Chondrocyte (in vitro differentiated cells): ENCODE measurements around the gene KDM1B. TPM values are rescaled to one million over a fixed set of nuclear protein-coding genes. Genes with fewer than 3 reads are reported as not detected.
"Not testable (repeated sequence)": the region's sequence is repeated elsewhere in the genome, so short reads cannot be mapped to it uniquely, and the experiment has no call there.

Source experiments
- DNase-seq: peaks from one replicate; pipeline ENCODE4 v3.0.0; 2021; ENCODE audit warnings: mixed read lengths, low spot score
- H3K27ac Mint-ChIP-seq: one replicate; pipeline ENCODE4 v1.8.0; 2021; ENCODE audit warnings: mild to moderate bottlenecking, moderate library complexity, mixed read lengths; ENCODE audit not compliant: unreplicated experiment
- H3K27me3 Mint-ChIP-seq: 2 replicates; pipeline ENCODE4 v1.8.0; 2021; ENCODE audit warnings: low read depth, mixed read lengths
- H3K36me3 Mint-ChIP-seq: 2 replicates; pipeline ENCODE4 v1.8.0; 2021; ENCODE audit warnings: low read depth, mixed read lengths
- H3K4me1 Mint-ChIP-seq: 2 replicates; pipeline ENCODE4 v1.8.0; 2021; ENCODE audit warnings: low read depth, mild to moderate bottlenecking, mixed read lengths
- H3K4me3 Mint-ChIP-seq: one replicate; pipeline ENCODE4 v1.8.0; 2021; ENCODE audit warnings: mild to moderate bottlenecking, moderate library complexity, mixed read lengths; ENCODE audit not compliant: unreplicated experiment
- H3K9me3 Mint-ChIP-seq: 2 replicates; pipeline ENCODE4 v1.8.0; 2021; ENCODE audit warnings: low read depth, mixed read lengths
- total RNA-seq: library from RNA; stranded (reverse); gene quantifications from 3 replicates; pipeline ENCODE4 v1.2.1, GENCODE V29; 2021
- TF ChIP-seq, protein P1 (sequence below): fragments of 200-600 bp; sonication (generic); IDR thresholded peaks from 2 replicates; pipeline ENCODE4 v1.5.0; 2021; ENCODE audit warnings: antibody characterized with exemption, mild to moderate bottlenecking, moderate library complexity

KDM1B gene
- total RNA-seq, 1 donor from 2014 or later: 12.7 TPM

DNA sequence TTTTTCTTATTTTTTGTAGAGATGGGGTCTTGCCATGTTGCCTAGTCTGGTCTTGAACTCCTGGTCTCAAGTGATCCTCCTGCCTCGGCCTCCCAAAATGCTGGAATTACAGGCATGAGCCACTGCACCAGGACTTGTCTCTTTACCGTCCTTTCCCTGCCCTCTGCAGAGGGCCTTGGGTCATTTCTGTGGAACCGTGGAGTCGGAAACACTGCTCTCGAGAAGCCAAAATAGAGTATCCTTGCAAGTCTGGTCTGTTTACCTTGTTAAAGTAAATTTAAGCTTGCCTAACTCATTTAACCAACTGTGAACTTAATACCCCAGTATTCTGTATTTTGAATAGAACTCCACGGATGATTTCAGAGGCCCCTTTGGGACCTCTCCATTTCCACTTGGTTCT lies 51.4 kb downstream of the KDM1B start:
- peaks cover 2% of the 10 kb centered on the region for H3K36me3 Mint-ChIP-seq

DNA sequence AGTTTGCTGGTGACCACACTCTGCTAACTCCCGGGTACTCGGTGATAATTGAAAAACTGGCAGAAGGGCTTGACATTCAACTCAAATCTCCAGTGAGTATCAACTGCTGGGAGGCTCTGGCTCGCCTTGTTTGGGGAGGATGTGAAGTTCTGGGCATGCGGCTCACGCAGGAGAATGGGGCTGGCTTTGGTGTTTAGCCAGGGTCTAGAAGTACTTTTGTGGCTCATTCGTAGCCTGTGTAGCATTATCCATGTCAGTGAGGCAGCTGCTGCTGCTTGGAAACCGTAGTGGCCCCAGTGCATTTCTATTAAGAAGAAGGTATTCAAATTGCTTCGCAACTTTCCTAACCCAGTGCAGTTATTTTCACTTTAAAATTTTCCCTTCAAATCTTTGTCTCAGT lies 52.2 kb downstream of the KDM1B start:
- TF ChIP-seq, protein P1, sequence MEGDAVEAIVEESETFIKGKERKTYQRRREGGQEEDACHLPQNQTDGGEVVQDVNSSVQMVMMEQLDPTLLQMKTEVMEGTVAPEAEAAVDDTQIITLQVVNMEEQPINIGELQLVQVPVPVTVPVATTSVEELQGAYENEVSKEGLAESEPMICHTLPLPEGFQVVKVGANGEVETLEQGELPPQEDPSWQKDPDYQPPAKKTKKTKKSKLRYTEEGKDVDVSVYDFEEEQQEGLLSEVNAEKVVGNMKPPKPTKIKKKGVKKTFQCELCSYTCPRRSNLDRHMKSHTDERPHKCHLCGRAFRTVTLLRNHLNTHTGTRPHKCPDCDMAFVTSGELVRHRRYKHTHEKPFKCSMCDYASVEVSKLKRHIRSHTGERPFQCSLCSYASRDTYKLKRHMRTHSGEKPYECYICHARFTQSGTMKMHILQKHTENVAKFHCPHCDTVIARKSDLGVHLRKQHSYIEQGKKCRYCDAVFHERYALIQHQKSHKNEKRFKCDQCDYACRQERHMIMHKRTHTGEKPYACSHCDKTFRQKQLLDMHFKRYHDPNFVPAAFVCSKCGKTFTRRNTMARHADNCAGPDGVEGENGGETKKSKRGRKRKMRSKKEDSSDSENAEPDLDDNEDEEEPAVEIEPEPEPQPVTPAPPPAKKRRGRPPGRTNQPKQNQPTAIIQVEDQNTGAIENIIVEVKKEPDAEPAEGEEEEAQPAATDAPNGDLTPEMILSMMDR: no peak
- Mint-ChIP-seq H3K27me3 (no peaks in the 10 kb centered on the region), H3K9me3 (no peaks in the 10 kb centered on the region), H3K4me1 (peaks cover 31% of the 10 kb centered on the region), H3K4me3 (no peak overlapping the region), H3K36me3 (peaks cover 2% of the 10 kb centered on the region), H3K27ac (no peak overlapping the region)
- DNase-seq: no peak

More for the DNA sequence above, 51.4 kb downstream of the KDM1B start:
- TF ChIP-seq, protein P1: no peak
- Mint-ChIP-seq H3K27me3 (no peaks in the 10 kb centered on the region), H3K4me3 (no peak overlapping the region), H3K4me1 (peaks cover 31% of the 10 kb centered on the region), H3K9me3 (no peaks in the 10 kb centered on the region), H3K27ac (no peak overlapping the region)
- DNase-seq: no peak

DNA sequence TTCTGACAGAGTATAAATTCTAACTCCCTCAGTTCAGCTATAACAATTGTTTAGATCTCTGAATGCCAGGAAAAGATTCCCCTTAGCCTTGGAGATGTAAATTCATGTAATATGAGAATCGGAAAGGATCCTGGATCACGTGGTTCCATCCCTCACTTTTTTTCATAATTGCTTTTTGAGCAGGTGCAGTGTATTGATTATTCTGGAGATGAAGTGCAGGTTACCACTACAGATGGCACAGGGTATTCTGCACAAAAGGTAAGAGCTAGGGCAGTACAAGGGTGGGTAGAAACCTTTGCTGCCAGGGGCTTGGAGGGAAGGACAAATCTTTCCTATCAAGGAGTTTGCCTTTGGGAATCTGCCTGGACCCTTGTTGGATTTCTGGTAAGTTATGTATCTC lies 52.7 kb downstream of the KDM1B start:
- Mint-ChIP-seq H3K9me3 (no peaks in the 10 kb centered on the region), H3K27ac (no peak overlapping the region), H3K27me3 (no peaks in the 10 kb centered on the region), H3K36me3 (peaks cover 2% of the 10 kb centered on the region), H3K4me1 (peaks cover 31% of the 10 kb centered on the region), H3K4me3 (no peak overlapping the region)
- no peak for DNase-seq
- TF ChIP-seq, protein P1: no peak

DNA sequence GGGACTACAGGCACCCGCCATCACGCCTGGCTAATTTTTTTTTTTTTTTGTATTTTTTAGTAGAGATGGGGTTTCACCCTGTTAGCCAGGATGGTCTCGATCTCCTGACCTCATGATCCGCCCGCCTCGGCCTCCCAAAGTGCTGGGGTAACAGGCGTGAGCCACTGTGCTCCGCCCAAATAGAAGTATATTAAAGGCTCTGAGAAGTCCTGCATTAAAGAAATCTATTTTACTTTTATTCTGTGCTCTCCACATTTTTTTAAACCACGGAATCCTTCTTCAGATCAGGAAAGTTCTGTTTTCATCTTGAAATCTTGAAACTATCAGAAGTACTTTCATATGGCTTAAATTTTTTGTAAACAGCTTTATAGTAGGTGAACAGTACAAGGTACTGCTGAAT lies 53.6 kb downstream of the KDM1B start:
- H3K36me3 Mint-ChIP-seq, H3K9me3 Mint-ChIP-seq, H3K27ac Mint-ChIP-seq, H3K27me3 Mint-ChIP-seq, DNase-seq, H3K4me3 Mint-ChIP-seq: not testable (repeated sequence)
- H3K4me1 Mint-ChIP-seq: peaks cover 25% of the 10 kb centered on the region

DNA sequence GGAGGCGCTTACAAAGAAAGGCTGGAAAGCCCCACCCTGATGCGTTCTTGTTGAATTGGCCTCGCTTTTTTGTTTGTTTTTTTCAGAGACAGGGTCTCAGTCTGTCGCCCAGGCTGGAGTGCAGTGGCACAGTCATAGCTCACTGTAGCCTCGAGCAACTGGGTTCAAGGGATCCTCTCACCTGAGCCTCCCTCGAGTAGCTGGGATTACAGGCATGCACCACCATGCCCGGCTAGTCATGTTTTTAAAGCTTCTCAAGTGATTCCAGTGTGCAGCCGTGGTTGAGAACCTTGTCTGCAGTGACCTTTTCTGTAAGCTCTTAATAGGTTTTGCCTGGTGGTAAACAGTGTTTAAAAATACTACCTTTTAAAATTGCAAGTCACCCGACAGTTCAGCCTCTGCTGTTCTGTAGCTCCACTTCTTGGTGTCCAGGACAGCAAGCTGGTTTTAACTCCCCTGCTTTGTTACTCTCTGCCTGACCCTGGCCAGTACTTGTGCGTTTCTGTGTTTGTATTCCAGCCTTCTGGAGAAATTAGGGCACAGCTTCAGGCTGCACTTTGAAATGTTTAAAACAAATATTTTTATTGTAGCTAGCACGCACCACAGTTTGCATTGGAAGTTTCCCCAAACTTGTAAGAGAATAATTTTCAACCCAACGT lies 54.4 kb downstream of the KDM1B start:
- Mint-ChIP-seq H3K36me3 (peaks cover 5% of the 10 kb centered on the region), H3K4me1 (peaks cover 16% of the 10 kb centered on the region), H3K4me3 (no peak overlapping the region), H3K9me3 (no peaks in the 10 kb centered on the region), H3K27me3 (no peaks in the 10 kb centered on the region), H3K27ac (no peak overlapping the region)
- TF ChIP-seq, protein P1: no peak
- no peak for DNase-seq

DNA sequence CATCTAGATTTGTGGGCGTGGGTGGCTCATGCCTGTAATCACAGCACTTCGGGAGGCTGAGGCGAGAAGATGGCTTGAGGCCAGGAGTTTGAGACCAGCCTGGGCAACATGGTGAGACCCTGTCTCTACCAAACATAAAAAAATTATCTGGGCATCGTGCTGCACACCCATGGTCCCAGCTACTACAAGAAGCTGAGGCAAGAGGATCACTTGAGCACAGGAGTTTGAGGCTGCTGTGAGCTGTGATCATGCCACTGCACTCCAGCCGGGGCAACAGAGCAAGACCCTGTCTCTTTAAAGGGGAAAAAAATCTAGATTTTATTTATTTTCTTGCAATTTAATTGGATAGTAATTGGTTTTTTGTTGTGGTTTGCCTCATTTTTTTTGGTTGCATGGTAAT lies 55.5 kb downstream of the KDM1B start:
- no peak overlapping the region for H3K27ac Mint-ChIP-seq

More for the DNA sequence above, 55.5 kb downstream of the KDM1B start:
- Mint-ChIP-seq H3K4me3 (no peak overlapping the region), H3K4me1 (peaks cover 14% of the 10 kb centered on the region), H3K9me3 (no peaks in the 10 kb centered on the region), H3K27me3 (no peaks in the 10 kb centered on the region), H3K36me3 (peaks cover 7% of the 10 kb centered on the region)
- TF ChIP-seq, protein P1: no peak
- no peak for DNase-seq
